CD4-positive, alpha-beta T cell treated with Interleukin-4 for 1 hour (primary cell): ENCODE results near the gene SBK3.
"Not testable (repeated sequence)": the region's sequence is repeated elsewhere in the genome, so short reads cannot be mapped to it uniquely, and the experiment has no call there.

Experiments
- DNase-seq, 2 donors: peaks; one replicate each; pipeline ENCODE4 v3.0.0-alpha.2; 2020 to 2022

SBK3 gene

DNA sequence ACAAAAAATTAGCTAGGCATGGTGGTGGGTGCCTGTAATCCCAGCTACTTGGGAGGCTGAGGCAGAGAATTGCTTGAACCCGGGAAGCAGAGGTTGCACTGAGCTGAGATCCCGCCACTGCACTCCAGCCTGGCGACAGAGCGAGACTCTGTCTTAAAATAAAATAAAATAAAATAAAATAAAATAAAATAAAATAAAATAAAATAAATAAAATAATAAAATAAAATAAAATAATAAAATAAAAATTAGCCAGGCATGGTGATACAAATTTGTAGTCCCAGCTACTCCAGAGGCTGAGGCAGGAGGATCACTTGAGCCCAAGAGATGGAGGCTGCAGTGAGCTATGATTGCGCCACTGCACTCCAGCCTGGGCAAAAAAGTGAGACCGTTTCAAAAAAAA is 28.6 kb upstream of the SBK3 start:
- DNase-seq = not testable (repeated sequence)

- DNase-seq = not testable (repeated sequence)
Measured at GRCh38 chr19:55569477-55569876, 24.1 kb upstream of the SBK3 start.

DNA sequence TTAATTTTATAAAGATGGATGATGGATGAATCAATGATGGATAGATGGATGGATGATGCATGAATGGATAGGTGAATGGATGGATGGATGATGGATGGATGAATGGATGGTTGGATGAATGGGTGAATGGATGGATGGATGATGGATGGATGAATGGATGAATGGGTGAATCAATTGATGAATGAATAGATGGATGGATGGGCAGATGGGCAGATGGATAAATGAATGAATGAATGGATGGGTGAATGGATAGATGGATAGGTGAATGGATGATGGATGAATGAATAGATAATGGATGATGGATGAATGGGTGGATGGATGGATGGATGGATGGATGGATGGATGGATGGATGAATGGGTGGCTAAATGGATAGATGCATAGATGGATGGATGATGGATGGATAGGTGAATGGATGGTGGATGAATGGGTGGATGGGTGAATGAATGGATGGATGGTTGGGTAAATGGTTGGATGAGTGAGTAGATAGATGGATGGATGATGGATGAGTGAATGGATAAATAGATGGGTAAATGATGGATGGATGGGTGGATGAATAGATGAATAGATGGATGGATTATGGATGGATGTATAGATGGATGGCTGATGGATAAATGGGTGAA is 22.5 kb upstream of the SBK3 start:
- DNase-seq = no peak

GRCh38 chr19:55566823-55567222 is 21.5 kb upstream of the SBK3 start:
- DNase-seq = no peak

- DNase-seq = no peak
Measured at GRCh38 chr19:55563261-55563690, 17.9 kb upstream of the SBK3 start.

GRCh38 chr19:55559684-55560083 is 14.3 kb upstream of the SBK3 start:
- no peak for DNase-seq

- DNase-seq = no peak
Measured at GRCh38 chr19:55554741-55555152, 9.4 kb upstream of the SBK3 start.

DNA sequence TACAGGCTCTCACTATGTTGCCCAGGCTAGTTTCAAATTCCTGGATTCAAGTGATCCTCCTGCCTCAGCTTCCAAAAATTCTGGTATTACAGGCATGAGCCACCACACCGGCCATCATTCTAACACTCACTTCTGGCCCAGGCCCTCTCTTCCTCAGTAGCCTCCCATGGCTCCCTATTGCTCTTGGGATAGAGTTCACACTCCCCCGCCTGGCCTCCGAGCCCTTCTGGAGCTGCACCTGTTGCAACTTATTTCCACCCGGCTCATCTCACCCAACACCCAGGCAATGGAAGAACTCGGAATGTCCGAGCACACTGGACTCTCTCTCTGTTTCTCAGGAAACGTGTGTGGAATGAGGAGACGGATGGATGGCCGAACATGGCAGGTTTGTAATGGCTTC is 9.0 kb upstream of the SBK3 start:
- no peak for DNase-seq

DNA sequence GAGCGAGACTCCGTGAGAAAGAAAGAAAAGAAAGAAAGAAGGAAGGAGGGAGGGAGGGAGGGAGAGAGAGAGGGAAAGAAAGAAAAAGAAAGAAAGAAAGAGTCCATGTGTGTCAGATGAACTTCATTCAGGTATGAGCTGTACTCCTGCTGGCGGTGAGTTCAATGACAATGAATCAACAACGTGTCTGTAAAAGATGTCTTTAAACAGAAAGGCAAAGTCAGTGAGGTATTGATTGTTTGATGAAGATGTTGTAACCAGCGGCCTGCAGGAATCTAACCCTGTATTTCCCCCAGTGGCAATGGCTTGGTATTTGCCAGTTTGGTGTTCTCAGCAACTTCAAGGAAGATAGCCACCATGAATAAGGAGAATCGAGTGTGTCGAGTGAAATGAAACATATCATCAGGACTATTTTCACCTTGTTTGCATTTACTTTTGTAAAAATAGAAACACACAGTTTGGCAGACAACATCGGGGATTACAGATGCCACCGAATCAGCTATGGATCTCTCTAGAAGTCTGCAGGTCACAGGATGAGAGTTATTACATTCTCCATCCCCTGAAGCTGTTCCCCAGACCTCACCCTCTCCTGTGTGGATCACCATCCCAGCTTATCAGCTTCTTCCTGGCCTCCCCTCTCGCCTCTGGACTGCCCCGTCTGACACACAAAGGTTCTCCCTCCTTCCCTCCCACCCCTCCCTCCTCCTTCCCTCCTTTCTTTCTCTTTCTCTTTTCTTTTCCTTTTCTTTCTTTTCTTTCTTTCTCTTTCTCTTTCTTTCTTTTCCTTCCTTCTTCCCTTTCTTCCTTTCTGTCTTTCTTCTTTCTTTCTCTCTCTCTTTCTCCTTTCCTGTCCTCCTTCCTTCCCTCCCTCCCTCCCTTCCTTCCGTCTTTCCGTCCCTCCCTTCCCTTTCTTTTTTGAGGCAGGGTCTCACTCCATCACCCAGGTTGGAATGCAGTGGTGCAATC is 8.2 kb upstream of the SBK3 start:
- no peak for DNase-seq

GRCh38 chr19:55552620-55553019 is 7.3 kb upstream of the SBK3 start:
- no peak for DNase-seq

DNA sequence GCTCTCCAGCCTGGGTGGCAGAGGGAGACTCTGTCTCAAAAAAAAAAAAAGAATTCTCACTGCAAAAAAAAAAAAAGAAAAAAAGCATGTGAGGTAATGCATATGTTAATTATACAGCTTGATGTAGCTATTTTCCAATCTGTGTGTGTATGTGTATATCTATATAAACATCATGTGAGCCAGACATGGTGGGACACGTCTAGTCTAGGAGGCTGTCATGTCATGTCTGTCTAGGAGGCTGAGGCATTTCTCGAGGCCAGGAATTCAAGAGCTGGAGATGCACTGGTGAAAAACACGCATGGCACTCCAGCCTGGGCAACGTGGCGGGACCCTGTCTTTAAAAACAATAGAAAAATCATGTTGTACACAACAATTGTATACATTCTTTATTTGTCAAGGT is 6.9 kb upstream of the SBK3 start:
- DNase-seq = no peak

- no peak for DNase-seq
Measured at GRCh38 chr19:55550321-55550650, 4.9 kb upstream of the SBK3 start.

GRCh38 chr19:55549500-55550320 is 4.4 kb upstream of the SBK3 start:
- no peak for DNase-seq

GRCh38 chr19:55546822-55547614 is 1.7 kb upstream of the SBK3 start:
- DNase-seq = no peak

GRCh38 chr19:55546011-55546410 is 668 bp upstream of the SBK3 start:
- DNase-seq = no peak

DNA sequence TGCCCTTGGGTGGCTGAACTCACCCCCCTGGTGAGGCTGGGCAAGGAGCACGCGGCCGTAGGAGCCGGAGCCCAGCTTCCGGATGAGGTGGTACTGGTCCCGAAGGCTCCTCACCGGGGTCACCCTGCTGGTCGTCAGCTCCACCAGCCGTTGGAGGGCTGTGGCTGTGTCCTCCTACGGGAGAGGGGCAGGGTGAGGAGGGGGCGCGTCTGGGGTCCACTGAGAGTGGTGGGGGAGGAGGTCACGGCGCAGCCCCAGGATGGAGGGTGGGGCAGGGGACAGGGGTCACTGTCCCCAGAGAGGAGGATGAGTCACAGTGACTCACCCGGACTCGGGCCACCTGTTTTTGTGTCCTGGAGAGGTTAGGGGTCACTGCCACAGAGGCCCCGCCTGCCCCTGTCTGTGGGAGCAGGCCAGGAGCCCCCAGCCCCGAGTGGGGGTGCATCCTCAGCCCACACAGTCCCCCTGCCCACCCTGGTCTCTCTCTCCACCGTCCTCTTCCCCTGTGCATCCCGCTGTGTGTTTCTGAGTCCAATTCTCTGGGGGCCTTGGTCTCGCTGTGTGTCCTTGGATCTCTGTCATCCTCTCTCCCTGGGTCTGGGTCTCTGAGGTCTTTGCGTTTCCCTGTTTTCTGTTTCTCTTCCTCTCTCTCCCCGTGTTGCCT is 435 bp downstream of the SBK3 start:
- no peak for DNase-seq

DNA sequence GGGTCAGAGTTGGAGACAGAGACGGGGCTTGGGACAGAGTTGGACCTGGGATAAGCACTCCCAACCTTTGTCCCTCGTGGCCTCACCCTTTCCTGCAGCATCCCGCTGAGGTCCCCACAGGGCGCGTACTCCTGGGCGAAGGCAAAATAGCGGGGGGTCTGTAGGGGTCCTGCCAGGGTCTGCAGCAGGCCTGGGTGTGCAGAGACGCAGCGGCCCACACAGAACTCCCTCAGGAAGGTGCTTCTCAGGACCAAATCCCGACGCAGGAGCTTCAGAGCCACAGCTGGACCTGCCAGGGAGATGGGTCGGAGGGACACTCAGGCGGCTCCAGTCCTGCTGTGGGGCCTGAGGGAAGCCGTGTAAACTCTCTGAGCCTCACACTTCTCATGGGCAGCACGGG is 1.3 kb downstream of the SBK3 start:
- DNase-seq = no peak

- no peak for DNase-seq
Measured at GRCh38 chr19:55543567-55543966, 1.8 kb downstream of the SBK3 start.

DNA sequence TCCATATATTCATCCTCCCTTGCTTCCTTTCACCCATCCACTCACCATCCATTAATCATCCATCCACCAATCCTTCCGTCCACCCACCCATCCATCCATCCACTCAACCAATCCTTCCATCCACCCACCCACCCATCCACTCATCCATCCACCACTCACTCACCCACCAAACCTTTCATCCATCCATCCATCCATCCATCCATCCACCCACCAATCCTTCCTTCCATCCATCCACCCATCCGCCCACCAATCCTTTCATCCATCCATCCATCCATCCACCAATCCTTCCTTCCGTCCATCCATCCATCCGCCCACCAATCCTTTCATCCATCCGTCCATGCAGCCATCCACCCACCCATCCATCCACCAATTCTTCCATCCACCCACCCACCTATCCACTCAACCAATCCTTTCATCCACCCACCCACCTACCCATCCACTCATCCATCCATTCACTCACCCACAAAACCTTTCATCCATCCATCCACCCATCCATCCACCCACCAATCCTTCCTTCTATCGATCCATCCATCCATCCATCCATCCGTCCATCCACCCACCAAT is 3.0 kb downstream of the SBK3 start:
- DNase-seq = no peak

DNA sequence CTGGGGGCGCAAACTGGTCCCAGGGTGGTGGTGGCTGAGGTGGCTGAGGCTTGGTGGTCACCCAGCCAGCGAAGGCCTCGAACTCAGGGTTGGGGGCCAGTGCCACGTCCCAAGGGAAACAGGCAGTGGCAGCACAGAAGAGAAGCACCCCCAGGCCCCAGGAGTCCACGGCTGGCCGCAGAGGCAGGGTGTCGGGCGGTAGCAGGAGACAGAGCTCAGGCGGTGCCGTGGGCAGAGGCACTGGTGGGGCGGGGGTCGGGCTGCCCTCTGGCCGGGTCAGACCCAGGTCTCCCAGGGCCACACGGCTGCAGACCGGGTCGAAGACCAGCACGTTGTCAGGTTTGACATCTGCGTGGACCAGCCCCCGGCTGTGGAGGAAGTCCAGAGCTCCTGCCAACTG is 4.3 kb downstream of the SBK3 start:
- DNase-seq = no peak

DNA sequence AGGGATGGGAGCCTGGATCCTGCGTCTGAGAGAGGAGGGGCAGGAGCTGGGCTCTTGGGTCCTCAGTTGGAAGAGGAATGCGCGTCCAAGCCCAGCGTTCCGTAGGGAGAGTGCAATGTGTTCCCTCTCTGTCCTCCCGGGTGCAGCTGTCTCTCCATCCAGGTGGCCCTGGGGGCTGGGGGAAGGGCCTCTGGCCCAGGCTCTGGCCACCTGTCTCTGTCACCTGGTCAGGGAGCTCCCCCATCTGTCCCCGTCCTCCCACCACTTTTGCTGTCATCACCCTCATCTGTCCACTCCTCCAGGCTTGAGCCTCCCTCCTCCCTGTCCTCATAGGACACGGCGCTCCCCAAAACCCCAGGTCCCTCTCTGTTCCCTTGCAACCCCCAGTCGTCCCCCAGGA is 4.7 kb downstream of the SBK3 start:
- DNase-seq = no peak
